ENCODE measurements around the gene SNPH.

GRCh38 chr20:1310071-1310470 is 44.0 kb downstream of the SNPH start:
- TF ChIP-seq, protein P1, sequence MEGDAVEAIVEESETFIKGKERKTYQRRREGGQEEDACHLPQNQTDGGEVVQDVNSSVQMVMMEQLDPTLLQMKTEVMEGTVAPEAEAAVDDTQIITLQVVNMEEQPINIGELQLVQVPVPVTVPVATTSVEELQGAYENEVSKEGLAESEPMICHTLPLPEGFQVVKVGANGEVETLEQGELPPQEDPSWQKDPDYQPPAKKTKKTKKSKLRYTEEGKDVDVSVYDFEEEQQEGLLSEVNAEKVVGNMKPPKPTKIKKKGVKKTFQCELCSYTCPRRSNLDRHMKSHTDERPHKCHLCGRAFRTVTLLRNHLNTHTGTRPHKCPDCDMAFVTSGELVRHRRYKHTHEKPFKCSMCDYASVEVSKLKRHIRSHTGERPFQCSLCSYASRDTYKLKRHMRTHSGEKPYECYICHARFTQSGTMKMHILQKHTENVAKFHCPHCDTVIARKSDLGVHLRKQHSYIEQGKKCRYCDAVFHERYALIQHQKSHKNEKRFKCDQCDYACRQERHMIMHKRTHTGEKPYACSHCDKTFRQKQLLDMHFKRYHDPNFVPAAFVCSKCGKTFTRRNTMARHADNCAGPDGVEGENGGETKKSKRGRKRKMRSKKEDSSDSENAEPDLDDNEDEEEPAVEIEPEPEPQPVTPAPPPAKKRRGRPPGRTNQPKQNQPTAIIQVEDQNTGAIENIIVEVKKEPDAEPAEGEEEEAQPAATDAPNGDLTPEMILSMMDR (IDR thresholded peaks at IDR 0.05) = no peak
- TF ChIP-seq ZFX (IDR thresholded peaks at IDR 0.05; ENCODE audit: borderline replicate concordance) = no peak
